ENCODE measurements around the gene POLR3K. TPM values are rescaled to one million over a fixed set of nuclear protein-coding genes. Genes with fewer than 3 reads are reported as not detected.
A peak's percentile ranks its signal among the peaks of the same experiment; 100 is the strongest.
"Not testable (repeated sequence)": the region's sequence is repeated elsewhere in the genome, so short reads cannot be mapped to it uniquely, and the experiment has no call there.

The POLR3K gene
- total RNA-seq, 2 experiments from 2014 or later = 47.7 to 48.2 TPM

GRCh38 chr16:25926-26348 lies 27.5 kb downstream of the POLR3K start:
- POLR2A ChIA-PET, DNase-seq: not testable (repeated sequence)

GRCh38 chr16:24151-24550 lies 29.3 kb downstream of the POLR3K start:
- H3K4me1 Mint-ChIP-seq (ENCODE audit: low read depth); H3K27ac Mint-ChIP-seq; H3K9me3 Mint-ChIP-seq (ENCODE audit: insufficient read depth); H3K4me3 Mint-ChIP-seq; ATAC-seq; H3K36me3 Mint-ChIP-seq (ENCODE audit: low read depth); H3K27me3 Mint-ChIP-seq (ENCODE audit: low read depth); DNase-seq; POLR2A ChIA-PET; CTCF ChIA-PET: not testable (repeated sequence)

More at GRCh38 chr16:25926-26348, 27.5 kb downstream of the POLR3K start:
- H3K36me3 Mint-ChIP-seq (ENCODE audit: low read depth); H3K27me3 Mint-ChIP-seq (ENCODE audit: low read depth); H3K4me3 Mint-ChIP-seq; H3K27ac Mint-ChIP-seq; H3K9me3 Mint-ChIP-seq (ENCODE audit: insufficient read depth); H3K4me1 Mint-ChIP-seq (ENCODE audit: low read depth); CTCF ChIA-PET: not testable (repeated sequence)
- peak; percentile 78 for ATAC-seq

GRCh38 chr16:20886-21285 lies 32.5 kb downstream of the POLR3K start:
- H3K27me3 Mint-ChIP-seq (ENCODE audit: low read depth); H3K36me3 Mint-ChIP-seq (ENCODE audit: low read depth); CTCF ChIA-PET; ATAC-seq; H3K9me3 Mint-ChIP-seq (ENCODE audit: insufficient read depth); DNase-seq; H3K4me1 Mint-ChIP-seq (ENCODE audit: low read depth); POLR2A ChIA-PET; H3K4me3 Mint-ChIP-seq; H3K27ac Mint-ChIP-seq: not testable (repeated sequence)

GRCh38 chr16:17062-17765 lies 36.2 kb downstream of the POLR3K start:
- DNase-seq; POLR2A ChIA-PET; H3K27ac Mint-ChIP-seq; H3K4me3 Mint-ChIP-seq; H3K4me1 Mint-ChIP-seq (ENCODE audit: low read depth); H3K9me3 Mint-ChIP-seq (ENCODE audit: insufficient read depth); H3K27me3 Mint-ChIP-seq (ENCODE audit: low read depth); CTCF ChIA-PET; H3K36me3 Mint-ChIP-seq (ENCODE audit: low read depth); ATAC-seq: not testable (repeated sequence)

- CTCF ChIA-PET = interaction anchor here (0.6 kb wide), 1 partner anchor 360 kb away, joined by 3 read pairs; the partner anchor contains the start of gene MRPL28
- ATAC-seq = peak; percentile 58
- H3K4me1 Mint-ChIP-seq (ENCODE audit: low read depth); H3K27ac Mint-ChIP-seq; POLR2A ChIA-PET; H3K4me3 Mint-ChIP-seq; H3K9me3 Mint-ChIP-seq (ENCODE audit: insufficient read depth); H3K27me3 Mint-ChIP-seq (ENCODE audit: low read depth); H3K36me3 Mint-ChIP-seq (ENCODE audit: low read depth): not testable (repeated sequence)
- DNase-seq = peak; percentile 94
Measured at GRCh38 chr16:10772-11171, 42.6 kb downstream of the POLR3K start.

- CTCF ChIA-PET = no interaction called here
- peak overlapping the region; percentile 55 for H3K4me3 Mint-ChIP-seq
- ATAC-seq (peak; percentile 97), DNase-seq (peak; percentile 35)
- H3K36me3 Mint-ChIP-seq (ENCODE audit: low read depth) = no peaks in the 10 kb centered on the region
- POLR2A ChIA-PET = no interaction called here
- H3K27ac Mint-ChIP-seq = no peak overlapping the region
- H3K4me1 Mint-ChIP-seq (ENCODE audit: low read depth) = no peaks in the 10 kb centered on the region
- no peaks in the 10 kb centered on the region for H3K27me3 Mint-ChIP-seq (ENCODE audit: low read depth)
- no peaks in the 10 kb centered on the region for H3K9me3 Mint-ChIP-seq (ENCODE audit: insufficient read depth)
Measured at GRCh38 chr16:9903-10665, 43.3 kb downstream of the POLR3K start.

Small RNA genes within 50 kb of the gene (microRNA-seq; reads per million reads assigned to microRNA genes)
- gene MIR6859-4 = not detected

Other genes starting within 250 kb of the POLR3K start
- 10 to 100 TPM; 62.3 to 63.2 TPM for gene SNRNP25, start 220 bp upstream of the POLR3K start, total RNA-seq
- under 1 TPM in 1 of 2 experiments, not detected in 1; 0.40 TPM for gene RHBDF1, start 19.0 kb upstream of the POLR3K start, total RNA-seq
- gene MPG, start 24.6 kb upstream of the POLR3K start, total RNA-seq = 10 to 100 TPM; 48.6 to 49.3 TPM
- 10 to 100 TPM; 30.8 to 36.8 TPM for gene NPRL3, start 85.1 kb upstream of the POLR3K start, total RNA-seq
- gene HBZ, start 99.0 kb upstream of the POLR3K start, total RNA-seq = not detected
- gene HBM, start 112.4 kb upstream of the POLR3K start, total RNA-seq = not detected
- gene HBA2, start 119.3 kb upstream of the POLR3K start, total RNA-seq = not detected
- gene HBA1, start 123.1 kb upstream of the POLR3K start, total RNA-seq = not detected
- not detected for gene HBQ1, start 126.9 kb upstream of the POLR3K start, total RNA-seq
- gene LUC7L, start 175.8 kb upstream of the POLR3K start, total RNA-seq = 10 to 100 TPM; 56.1 to 58.4 TPM
- gene FAM234A, start 181.2 kb upstream of the POLR3K start, total RNA-seq = 10 to 100 TPM; 10.9 to 11.8 TPM
- gene RGS11, start 222.3 kb upstream of the POLR3K start, total RNA-seq = not detected
- not detected for gene ARHGDIG, start 227.0 kb upstream of the POLR3K start, total RNA-seq
- not detected for gene PDIA2, start 229.6 kb upstream of the POLR3K start, total RNA-seq

Measured in activated CD8-positive, alpha-beta T cell treated with anti-CD3 and anti-CD28 coated beads, Interleukin-2, amount 10 ng/mL, durations not matched to agents 7 days and 5 days (primary cell).